Suppressor macrophage (primary cell): ENCODE data around the gene HSF4.

Experiments
- DNase-seq, 4 experiments: peaks; one replicate each; pipeline ENCODE4 v3.0.0-alpha.2; 2020 to 2022

Gene HSF4

DNA sequence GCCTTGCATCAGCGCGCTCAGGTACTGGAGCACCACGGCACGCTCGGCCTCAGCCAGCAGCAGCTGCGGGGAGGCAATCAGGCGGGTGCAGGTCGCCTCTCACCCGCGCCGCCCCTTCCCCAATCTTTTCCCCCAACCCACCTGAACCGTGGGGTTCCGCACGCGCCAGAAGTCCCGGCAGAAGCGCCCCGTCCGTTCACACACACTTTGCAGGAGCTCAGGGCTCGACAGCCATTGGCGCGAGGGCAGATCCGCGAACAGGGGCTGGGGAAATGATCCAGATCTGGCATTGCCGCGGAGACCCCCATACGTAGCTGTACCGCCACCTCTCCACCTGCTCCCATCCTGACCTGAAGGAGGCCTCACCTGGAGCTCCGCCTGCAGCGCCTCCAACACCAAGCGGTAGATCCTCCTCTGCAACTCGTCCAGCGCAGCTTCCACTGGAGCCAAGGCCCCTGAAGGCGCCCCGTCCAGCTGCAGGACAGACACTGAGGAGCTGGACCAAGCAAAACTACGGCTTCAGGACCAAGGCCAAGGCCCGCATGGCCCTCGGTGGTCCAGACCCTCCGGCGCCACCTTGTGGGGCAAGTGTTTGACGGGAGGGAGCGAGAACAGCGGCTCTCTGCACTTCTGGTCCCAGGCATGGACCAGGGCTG lies 20.6 kb downstream of the HSF4 start:
- DNase-seq: peak; percentile 94 to 96 (median 95)

DNA sequence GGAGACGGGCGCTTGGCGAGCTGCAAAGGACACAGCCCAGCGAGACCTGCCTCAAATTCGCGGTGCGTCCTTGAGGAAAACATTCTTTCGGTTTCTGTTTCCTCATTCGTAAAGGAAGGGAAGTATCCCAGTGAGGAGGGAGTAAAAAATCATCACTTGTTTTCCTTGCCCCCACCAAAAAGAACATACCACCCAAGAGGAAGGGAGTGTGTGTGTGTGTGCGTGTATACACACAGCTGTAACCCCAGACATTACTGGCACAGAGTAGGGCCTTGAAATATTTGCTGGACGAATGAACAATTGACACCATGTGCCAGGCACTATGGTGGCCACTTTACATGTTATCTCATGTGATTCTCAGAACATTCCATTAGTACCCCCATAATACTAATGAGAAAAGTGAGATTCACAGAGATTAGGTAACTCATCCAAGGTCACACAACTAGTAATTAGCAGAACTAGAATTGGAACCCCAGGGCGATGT lies 21.1 kb downstream of the HSF4 start:
- no peak for DNase-seq

DNA sequence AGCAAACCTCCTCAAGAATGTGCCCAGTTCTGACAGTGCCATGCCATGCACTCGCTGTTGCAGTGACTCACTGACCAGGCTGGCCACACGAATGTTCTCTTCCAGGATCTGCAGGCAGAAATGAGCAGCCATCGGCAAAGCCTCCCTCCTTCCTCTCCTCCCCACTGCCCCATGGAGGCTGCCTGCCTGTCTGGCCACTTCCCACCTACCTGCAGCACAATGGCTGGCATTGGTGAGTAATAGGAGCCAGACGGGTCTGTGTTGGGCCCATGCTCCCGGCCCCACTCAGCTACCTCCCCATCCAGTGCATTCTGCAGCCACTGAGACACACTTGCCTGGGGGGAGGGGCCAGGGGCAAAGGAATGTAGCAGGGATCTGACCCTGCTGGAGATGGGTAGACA lies 22.0 kb downstream of the HSF4 start:
- DNase-seq: no peak

DNA sequence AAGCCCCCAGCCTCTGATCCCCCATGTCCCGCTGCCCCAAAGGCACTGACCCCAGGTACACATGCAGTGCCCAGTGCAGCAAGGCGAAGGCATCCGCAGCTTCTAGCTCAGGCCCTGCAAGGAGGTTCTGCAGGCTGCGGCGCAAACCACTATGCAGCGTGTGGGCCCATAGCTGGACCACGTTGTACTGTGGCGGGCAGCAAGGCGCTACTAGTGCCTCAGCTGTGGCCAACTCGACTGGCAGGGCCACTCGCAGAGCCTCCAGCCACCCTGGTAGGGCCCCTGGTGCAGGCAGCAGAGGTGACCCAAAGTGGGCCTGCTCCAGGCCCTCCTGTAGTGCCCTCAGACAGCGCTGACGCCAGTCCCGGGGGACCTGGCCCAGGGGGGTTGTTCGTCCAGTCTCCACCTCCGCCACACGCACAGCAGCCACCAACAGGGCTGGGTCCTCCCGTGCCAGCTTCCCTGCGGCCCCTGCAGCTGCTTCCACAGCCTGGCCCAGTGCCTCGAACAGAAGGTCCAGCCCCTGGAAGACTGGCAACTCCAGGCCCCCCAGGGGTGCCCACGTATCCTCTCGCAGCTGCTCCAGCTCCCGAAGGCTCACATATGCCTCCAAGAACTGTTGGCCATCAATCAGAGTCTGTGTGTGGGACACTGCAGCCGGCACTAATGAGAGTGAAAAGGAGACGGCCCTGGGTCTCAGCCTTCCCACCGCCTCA lies 22.8 kb downstream of the HSF4 start:
- no peak for DNase-seq

DNA sequence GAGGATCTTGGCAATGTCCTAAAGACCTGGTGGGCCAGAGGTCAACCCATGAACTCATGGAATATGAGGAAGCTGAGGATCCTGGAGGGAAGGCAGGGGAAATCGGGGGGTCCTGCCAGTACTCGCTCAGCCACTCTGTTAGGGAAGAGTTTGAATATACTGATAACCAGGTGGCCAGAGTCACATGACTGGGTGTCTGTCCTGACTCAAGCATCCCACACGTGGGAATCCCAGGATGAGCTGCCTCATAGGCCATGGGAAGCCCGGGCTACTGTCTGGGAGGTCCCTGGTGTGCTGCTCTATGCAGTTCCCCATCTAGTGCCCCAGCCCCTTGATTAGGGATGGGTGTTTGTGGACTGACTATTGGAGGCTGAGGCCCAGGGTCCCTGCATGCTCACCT lies 23.8 kb downstream of the HSF4 start:
- DNase-seq: no peak

DNA sequence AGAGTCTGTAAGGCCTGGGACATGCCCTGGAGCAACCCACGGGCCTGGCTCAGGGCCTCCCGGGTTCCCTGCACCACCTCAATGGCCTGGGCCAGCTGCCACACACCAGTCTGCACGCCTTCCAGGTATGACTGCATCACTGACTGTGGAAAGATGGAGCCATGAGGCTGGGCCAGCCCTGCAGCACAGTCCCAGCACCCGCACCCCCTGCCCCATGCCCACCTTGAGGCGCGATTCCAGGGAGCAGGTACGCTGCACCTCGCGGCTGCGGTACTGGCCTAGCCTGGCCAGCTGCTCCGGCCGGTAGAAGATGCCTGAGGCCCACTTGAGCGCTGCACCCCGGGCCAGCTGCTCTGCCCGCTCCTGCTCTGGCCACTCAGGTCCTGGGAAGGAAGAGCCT lies 24.3 kb downstream of the HSF4 start:
- DNase-seq: no peak

DNA sequence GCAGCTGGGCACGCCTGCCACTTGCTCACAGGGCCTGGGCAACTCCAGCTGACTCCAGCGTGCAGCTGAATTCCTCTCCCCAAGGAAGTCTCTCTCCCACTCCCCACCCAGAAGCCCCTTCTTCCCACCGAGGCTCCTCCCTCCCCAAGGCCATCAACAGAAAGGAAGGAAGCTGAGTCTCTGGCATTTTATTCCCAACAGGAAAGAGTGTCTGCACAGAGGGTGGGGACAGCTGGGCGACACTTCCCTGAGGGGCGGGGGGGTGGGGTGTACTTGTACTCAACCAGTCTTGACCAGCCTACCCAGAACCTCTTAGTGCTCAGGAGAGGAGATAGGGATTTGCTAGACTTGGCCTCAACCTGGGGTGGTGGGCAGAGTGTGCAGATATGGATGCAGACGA lies 25.5 kb downstream of the HSF4 start, which contains the start of gene EXOC3L1:
EXOC3L1 (minus strand) TSS at position 96 of the 400 bp plus-strand sequence. CDS start 460 bp downstream, outside the sequence.
- DNase-seq: no peak

DNA sequence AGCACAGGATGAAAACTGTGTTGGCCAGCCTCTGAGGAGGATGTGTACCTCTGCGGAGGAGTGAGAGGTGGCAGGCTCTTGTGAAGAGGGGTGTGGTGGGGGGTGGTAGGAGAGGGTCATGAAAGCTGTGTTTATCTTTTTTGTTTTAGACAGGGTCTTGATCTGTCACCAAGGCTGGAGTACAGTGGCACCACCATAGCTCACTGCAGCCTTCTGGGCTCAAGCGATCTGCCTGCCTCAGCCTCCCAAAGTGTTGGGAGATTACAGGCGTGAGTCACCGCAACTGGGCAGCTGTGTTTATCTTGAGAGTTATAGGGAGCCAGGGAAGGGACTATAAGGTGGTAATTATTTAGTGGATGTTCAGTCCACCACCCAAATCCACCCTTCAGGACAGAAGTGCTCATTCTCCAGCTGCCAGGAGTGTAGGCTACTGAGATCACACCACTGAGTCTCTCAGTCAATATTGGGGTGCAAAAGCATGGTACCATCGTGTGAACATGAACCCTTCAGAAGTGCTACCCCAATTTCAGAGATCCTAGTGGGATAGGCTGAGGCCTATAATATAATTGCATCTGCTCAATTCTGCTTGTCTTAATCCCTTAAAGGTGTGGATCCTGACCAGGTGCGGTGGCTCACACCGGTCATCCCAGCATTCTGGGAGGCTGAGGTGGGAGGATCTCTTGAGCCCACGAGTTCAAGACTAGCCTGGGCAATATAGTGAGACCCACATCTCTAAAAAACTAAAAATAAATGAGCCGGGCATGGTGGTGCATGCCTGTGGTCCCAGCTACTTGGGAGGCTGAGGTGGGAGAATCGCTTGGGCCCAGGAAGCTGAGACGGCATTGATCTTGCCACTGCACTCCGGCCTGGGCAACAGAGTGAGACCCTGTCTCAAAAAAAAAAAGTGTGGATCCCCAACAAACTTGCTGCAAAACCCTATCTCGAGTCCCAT lies 26.2 kb downstream of the HSF4 start:
- DNase-seq: no peak

DNA sequence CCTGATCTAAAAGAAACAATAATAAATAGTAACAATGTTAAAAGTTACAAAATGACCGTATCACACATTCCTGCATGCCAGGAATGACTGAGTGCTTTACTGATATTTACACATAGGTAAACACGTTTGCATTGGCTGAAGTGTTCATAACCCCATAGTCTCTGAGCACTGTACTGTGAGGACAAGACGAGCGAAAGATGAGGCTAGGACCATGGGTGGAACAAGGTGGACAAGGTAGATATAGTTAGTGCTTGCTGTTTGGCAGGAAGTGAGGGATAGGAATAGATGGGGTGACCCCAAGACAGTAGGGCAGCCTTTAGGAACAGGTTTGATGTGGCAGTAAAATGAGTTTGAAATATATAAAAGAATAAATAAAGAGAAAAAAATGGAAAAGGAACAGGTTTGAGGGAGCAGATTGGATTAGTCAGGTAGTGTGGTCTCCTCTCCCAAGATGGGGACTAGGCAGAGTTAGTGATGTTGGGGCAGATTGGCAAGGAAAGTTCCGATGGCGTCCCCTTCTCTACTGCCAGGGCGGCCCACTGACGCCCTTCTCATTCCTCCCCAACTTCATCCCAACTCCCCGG lies 27.0 kb downstream of the HSF4 start:
- DNase-seq: no peak

DNA sequence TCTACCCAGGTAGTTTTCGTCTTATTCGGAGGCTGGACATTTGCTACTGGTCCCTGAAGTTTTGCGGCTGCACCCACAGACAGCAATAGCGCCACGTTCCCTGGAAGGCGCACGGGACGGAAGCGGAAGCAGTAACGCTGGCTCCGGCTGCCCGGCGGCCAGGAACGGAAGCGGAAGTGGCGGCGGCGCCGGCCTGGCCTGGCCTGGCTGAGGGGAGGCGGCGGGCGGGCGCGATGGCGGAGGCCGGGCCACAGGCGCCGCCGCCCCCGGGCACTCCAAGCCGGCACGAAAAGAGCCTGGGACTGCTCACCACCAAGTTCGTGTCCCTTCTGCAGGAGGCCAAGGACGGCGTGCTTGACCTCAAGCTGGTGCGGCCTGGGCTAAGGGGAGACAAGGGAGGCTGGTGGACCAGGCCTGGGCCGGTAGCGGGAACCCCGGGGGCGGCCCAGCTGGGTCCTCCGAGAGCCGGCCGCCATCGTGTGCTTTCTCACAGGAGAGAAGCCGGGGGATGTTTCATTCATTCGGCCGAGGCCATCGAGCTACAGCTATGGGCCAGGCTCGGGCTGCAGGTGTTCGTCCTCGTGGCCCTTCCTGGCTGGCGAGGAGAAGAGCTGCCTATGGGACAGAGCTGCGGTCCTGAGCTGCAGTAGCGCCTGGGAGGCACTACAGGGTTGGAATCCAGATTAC lies 27.6 kb downstream of the HSF4 start, which contains the start of gene E2F4:
E2F4 (plus strand) TSS at position 161 of the 687 bp plus-strand sequence; CDS start at position 234, 73 bp downstream.
- peak; percentile 96 to 98 (median 98) for DNase-seq

DNA sequence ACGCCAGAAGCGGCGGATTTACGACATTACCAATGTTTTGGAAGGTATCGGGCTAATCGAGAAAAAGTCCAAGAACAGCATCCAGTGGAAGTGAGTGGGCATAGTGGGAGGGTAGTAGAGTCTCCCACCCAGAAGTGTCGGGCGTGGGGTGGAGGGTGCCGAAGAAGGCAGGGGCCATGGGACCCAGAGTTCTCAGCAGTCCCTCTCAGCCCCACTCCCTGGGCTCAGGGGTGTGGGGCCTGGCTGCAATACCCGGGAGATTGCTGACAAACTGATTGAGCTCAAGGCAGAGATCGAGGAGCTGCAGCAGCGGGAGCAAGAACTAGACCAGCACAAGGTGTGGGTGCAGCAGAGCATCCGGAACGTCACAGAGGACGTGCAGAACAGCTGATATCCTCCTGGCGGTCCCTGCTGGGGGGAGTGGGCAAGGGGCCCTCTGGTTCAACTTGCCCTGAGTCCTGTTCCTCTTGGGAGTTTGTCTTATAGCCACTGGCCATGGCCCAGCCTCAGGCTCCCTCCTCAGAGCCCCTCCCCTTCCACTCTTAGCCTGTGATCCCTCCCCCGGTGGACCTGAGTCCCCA lies 28.3 kb downstream of the HSF4 start:
- DNase-seq: no peak

DNA sequence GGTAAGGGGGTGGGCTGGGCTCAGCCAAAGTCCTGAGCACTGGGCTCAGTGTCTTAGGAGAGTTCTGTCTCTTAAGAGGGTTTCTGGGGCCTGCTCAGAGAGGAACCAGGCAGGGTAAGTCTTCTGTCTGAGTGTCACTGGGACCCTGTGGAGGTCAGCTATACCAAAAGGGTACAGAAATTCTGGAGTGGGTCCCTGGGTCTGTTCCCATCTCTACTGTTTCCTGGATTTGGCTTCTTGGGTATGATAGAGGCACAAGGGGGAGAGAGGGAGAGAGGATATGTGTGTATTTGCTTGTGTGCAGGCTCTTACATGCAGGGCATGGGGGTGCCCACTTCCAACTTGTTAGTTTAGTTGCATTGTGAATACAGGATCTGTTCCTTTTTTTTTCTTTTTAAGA lies 29.0 kb downstream of the HSF4 start:
- DNase-seq: no peak

DNA sequence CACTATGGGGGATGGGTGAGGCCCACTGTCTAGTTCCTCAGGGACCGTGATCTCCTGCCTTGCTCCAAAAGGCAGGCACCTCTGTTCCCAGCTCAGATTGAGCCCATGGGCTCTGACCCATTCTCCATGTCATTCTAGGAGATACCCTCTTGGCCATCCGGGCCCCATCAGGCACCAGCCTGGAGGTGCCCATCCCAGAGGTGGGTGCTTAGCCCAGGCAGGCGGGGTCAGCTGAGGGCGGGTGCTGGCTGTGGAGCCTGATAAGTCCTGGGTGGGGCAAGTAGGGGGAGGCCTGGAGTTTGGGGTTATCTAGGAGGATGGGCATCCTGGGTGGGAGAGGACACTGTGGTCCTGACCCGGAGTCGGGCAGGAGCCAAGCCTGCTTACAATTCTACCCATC lies 29.7 kb downstream of the HSF4 start:
- no peak for DNase-seq

DNA sequence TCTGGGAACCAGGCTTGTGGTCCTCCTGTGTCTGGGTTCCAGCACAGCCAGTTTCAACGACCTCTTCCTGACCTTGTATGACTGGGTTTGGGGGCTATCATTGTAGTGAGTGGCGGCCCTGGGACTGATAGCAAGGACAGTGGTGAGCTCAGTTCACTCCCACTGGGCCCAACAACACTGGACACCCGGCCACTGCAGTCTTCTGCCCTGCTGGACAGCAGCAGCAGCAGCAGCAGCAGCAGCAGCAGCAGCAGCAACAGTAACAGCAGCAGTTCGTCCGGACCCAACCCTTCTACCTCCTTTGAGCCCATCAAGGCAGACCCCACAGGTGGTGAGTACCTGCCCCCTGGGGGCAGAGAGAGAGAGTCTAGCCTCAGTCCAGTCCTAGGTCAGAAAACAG lies 31.1 kb downstream of the HSF4 start:
- DNase-seq: no peak

DNA sequence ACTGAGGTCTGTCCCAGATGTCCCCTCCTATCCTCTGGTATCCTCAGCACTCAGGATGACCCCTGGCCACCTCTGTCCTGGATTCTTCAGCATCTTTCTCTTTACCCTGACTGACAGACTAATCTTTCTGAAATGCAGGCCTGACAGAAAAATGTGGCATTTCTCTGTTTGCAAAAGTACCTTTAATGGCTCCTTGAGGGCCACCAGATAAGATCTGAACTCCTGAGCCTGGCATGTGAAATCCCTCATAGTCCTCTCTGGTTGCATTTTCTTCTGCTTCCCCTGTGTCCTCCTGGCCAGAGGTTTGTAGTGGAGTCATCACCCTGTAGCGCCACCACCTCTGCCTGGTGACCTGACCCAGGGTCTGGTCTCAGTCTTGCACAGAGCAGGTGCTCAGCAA lies 32.3 kb downstream of the HSF4 start:
- DNase-seq: no peak

DNA sequence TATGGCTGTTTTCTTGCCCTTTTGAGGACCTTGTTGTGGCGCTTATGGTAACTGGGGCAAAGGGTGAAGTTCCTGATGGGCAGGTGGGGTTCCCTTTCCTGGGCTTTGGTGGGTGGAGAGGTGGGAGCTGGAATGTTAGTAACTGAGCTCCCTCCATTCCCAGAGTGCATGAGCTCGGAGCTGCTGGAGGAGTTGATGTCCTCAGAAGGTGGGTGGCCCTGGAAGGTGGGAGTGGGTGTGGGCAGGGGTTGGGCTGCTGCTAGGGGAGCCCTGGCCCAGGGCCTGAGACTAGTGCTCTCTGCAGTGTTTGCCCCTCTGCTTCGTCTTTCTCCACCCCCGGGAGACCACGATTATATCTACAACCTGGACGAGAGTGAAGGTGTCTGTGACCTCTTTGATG lies 33.2 kb downstream of the HSF4 start:
- DNase-seq: no peak

DNA sequence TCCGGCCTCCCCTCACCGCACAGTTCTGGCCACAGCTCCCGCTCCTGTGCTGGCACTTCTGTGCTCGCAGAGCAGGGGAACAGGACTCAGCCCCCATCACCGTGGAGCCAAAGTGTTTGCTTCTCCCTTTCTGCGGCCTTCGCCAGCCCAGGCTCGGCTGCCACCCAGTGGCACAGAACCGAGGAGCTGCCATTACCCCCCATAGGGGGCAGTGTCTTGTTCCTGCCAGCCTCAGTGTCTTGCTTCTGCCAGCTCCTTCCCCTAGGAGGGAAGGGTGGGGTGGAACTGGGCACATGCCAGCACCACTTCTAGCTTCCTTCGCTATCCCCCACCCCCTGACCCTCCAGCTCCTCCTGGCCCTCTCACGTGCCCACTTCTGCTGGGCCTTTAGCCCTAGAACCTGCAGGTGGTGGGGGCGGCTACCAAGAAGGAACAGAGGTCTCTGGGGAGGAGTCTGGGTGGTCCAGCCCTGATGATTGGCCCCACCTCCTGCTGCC lies 33.7 kb downstream of the HSF4 start:
- peak; percentile 60 to 81 (median 74) for DNase-seq

DNA sequence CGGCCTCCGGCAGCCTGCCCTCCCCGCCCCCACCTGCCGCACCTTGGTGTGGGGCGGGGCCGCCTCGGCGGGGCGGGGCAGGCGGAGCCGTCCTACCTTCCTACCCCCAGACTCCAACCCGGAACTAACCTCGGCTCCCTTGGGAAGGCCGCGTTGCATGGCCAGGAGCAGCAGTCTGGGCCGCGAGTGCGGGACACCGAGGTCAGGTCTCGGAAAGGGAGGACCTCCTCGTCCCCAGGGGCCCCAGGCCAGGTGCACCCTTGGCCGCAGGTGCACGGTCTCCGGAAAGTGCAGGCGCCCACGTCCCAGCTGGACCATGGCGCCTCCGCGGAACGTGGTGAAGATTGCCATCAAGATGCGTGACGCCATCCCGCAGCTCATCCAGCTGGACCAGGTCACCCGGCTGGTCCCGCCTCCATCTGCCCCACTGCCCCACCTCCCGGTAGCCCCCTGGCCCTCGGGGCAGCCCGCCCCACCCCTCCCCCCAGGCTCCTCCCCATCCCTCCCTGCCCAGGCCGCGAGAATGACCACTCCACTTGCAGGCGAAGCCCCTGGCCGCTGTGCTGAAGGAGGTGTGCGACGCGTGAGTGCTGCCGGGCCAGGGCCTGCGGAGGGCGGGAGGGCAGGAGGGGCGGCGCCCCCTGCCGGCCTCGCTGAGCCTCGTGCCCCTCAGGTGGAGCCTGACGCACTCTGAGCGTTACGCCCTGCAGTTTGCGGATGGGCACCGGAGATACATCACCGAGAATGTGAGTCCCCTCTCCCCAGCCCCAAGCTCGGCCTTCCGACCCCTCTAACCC lies 34.7 kb downstream of the HSF4 start, which contains the start of gene ELMO3:
ELMO3 (plus strand) TSS at position 121 of the 797 bp plus-strand sequence; CDS start at position 317, 196 bp downstream.
- DNase-seq: peak in 2 of 4 experiments; percentile 17 to 35

DNA sequence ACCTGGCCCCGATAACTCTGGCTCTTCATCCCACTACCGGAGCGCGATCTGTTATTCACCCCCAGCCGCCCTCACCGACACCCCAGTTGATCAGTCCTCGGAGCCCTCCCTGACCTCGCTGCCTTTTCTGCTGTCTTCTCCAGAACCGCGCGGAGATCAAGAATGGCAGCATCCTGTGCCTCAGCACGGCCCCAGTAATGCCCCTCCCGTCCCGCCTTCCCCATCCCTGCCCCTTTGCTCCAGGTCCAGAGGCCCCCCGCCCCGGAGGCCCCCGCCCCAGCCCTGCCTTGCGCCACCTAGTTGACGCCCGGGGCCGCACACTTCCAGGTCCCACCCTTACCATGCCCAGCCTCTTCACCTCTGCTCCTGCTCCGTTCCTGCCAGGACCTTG lies 35.3 kb downstream of the HSF4 start:
- no peak for DNase-seq

DNA sequence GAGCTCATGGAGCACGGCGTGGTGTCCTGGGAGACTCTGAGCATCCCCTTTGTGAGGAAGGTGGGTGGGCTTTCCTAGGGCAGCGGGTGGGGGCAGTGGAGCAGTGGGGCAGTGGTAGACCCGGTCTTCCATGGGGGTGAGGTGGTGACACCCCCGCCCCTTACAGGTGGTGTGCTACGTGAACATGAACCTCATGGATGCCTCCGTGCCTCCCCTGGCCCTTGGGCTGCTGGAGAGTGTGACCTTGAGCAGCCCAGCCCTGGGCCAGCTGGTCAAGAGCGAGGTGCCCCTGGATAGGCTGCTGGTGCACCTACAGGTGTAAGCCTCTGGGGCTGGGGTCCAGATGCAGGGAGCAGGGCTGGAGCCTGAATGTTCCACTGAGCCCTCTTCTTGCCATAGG lies 35.9 kb downstream of the HSF4 start:
- DNase-seq: no peak
